Measurements from ENCODE around the gene PCDH8.

PCDH8 gene

GRCh38 chr13:52850396-52851136, 2.1 kb upstream of the PCDH8 start:
- peak; percentile 21 for DNase-seq (ENCODE audit: low read depth)
- peak overlapping the region; percentile 62 for H3K4me3 ChIP-seq (ENCODE audit: low read depth, low read length)
- no peak for TF ChIP-seq CTCF (IDR thresholded peaks at IDR 0.05; ENCODE audit: control insufficient read depth, extremely low read depth, insufficient read depth)

- no peak for DNase-seq (ENCODE audit: low read depth)
- TF ChIP-seq CTCF (IDR thresholded peaks at IDR 0.05; ENCODE audit: control insufficient read depth, extremely low read depth, insufficient read depth), result no peak
- H3K4me3 ChIP-seq (ENCODE audit: low read depth, low read length), result no peak overlapping the region
Measured at GRCh38 chr13:52850072-52850395, 1.6 kb upstream of the PCDH8 start.

- TF ChIP-seq CTCF (IDR thresholded peaks at IDR 0.05; ENCODE audit: control insufficient read depth, extremely low read depth, insufficient read depth), result no peak
- H3K4me3 ChIP-seq (ENCODE audit: low read depth, low read length), result no peak overlapping the region
- no peak for DNase-seq (ENCODE audit: low read depth)
Measured at GRCh38 chr13:52849291-52850071, 1.0 kb upstream of the PCDH8 start.

GRCh38 chr13:52847682-52848432, 583 bp downstream of the PCDH8 start:
- DNase-seq (ENCODE audit: low read depth), result no peak
- TF ChIP-seq CTCF (IDR thresholded peaks at IDR 0.05; ENCODE audit: control insufficient read depth, extremely low read depth, insufficient read depth), result no peak
- H3K4me3 ChIP-seq (ENCODE audit: low read depth, low read length), result no peak overlapping the region

GRCh38 chr13:52847322-52847681, 1.1 kb downstream of the PCDH8 start:
- TF ChIP-seq CTCF (IDR thresholded peaks at IDR 0.05; ENCODE audit: control insufficient read depth, extremely low read depth, insufficient read depth), result no peak
- no peak overlapping the region for H3K4me3 ChIP-seq (ENCODE audit: low read depth, low read length)
- DNase-seq (ENCODE audit: low read depth), result no peak

- H3K4me3 ChIP-seq (ENCODE audit: low read depth, low read length), result no peak overlapping the region
- DNase-seq (ENCODE audit: low read depth), result no peak
Measured at GRCh38 chr13:52846567-52847321, 1.7 kb downstream of the PCDH8 start.

More at GRCh38 chr13:52846567-52847321, 1.7 kb downstream of the PCDH8 start:
- TF ChIP-seq CTCF (IDR thresholded peaks at IDR 0.05; ENCODE audit: control insufficient read depth, extremely low read depth, insufficient read depth), result peak; percentile 40

All from LNCaP clone FGC (cell line).